ENCODE measurements around the gene CHIT1.

The CHIT1 gene

GRCh38 chr1:203216274-203217138, 13.0 kb downstream of the CHIT1 start:
- peak in 1 of 2 donors; percentile 2 for DNase-seq (ENCODE audit: low read depth in 2 of 2)

GRCh38 chr1:203215573-203215972, 13.9 kb downstream of the CHIT1 start:
- DNase-seq (ENCODE audit: low read depth in 2 of 2): no peak

GRCh38 chr1:203214871-203215270, 14.6 kb downstream of the CHIT1 start:
- DNase-seq (ENCODE audit: low read depth in 2 of 2): no peak

- no peak for DNase-seq (ENCODE audit: low read depth in 2 of 2)
Measured at GRCh38 chr1:203213126-203213525, 16.3 kb downstream of the CHIT1 start.

- no peak for DNase-seq (ENCODE audit: low read depth in 2 of 2)
Measured at GRCh38 chr1:203211812-203212211, 17.7 kb downstream of the CHIT1 start.

GRCh38 chr1:203210988-203211387, 18.5 kb downstream of the CHIT1 start:
- DNase-seq (ENCODE audit: low read depth in 2 of 2): no peak

- DNase-seq (ENCODE audit: low read depth in 2 of 2): no peak
Measured at GRCh38 chr1:203210350-203210749, 19.1 kb downstream of the CHIT1 start.

GRCh38 chr1:203208181-203208580, 21.3 kb downstream of the CHIT1 start:
- DNase-seq (ENCODE audit: low read depth in 2 of 2): no peak

GRCh38 chr1:203207751-203208150, 21.7 kb downstream of the CHIT1 start:
- no peak for DNase-seq (ENCODE audit: low read depth in 2 of 2)

- no peak for DNase-seq (ENCODE audit: low read depth in 2 of 2)
Measured at GRCh38 chr1:203206129-203206687, 23.3 kb downstream of the CHIT1 start.

GRCh38 chr1:203204756-203205155, 24.7 kb downstream of the CHIT1 start:
- no peak for DNase-seq (ENCODE audit: low read depth in 2 of 2)

GRCh38 chr1:203202431-203203245, 26.8 kb downstream of the CHIT1 start:
- no peak for DNase-seq (ENCODE audit: low read depth in 2 of 2)

GRCh38 chr1:203201516-203202205, 27.8 kb downstream of the CHIT1 start:
- DNase-seq (ENCODE audit: low read depth in 2 of 2): no peak

- DNase-seq (ENCODE audit: low read depth in 2 of 2): no peak
Measured at GRCh38 chr1:203200916-203201315, 28.6 kb downstream of the CHIT1 start.

GRCh38 chr1:203199816-203200571, 29.5 kb downstream of the CHIT1 start:
- DNase-seq (ENCODE audit: low read depth in 2 of 2): no peak

GRCh38 chr1:203199481-203199815, 30.0 kb downstream of the CHIT1 start:
- no peak for DNase-seq (ENCODE audit: low read depth in 2 of 2)

GRCh38 chr1:203199002-203199401, 30.5 kb downstream of the CHIT1 start:
- no peak for DNase-seq (ENCODE audit: low read depth in 2 of 2)

GRCh38 chr1:203197625-203198024, 31.8 kb downstream of the CHIT1 start:
- DNase-seq (ENCODE audit: low read depth in 2 of 2): no peak

- DNase-seq (ENCODE audit: low read depth in 2 of 2): no peak
Measured at GRCh38 chr1:203196371-203196770, 33.1 kb downstream of the CHIT1 start.

GRCh38 chr1:203190949-203191348, 38.5 kb downstream of the CHIT1 start:
- DNase-seq (ENCODE audit: low read depth in 2 of 2): no peak

- DNase-seq (ENCODE audit: low read depth in 2 of 2): no peak
Measured at GRCh38 chr1:203189951-203190352, 39.5 kb downstream of the CHIT1 start.
